ENCODE data around the gene VPS13C.

The VPS13C gene, protein sequence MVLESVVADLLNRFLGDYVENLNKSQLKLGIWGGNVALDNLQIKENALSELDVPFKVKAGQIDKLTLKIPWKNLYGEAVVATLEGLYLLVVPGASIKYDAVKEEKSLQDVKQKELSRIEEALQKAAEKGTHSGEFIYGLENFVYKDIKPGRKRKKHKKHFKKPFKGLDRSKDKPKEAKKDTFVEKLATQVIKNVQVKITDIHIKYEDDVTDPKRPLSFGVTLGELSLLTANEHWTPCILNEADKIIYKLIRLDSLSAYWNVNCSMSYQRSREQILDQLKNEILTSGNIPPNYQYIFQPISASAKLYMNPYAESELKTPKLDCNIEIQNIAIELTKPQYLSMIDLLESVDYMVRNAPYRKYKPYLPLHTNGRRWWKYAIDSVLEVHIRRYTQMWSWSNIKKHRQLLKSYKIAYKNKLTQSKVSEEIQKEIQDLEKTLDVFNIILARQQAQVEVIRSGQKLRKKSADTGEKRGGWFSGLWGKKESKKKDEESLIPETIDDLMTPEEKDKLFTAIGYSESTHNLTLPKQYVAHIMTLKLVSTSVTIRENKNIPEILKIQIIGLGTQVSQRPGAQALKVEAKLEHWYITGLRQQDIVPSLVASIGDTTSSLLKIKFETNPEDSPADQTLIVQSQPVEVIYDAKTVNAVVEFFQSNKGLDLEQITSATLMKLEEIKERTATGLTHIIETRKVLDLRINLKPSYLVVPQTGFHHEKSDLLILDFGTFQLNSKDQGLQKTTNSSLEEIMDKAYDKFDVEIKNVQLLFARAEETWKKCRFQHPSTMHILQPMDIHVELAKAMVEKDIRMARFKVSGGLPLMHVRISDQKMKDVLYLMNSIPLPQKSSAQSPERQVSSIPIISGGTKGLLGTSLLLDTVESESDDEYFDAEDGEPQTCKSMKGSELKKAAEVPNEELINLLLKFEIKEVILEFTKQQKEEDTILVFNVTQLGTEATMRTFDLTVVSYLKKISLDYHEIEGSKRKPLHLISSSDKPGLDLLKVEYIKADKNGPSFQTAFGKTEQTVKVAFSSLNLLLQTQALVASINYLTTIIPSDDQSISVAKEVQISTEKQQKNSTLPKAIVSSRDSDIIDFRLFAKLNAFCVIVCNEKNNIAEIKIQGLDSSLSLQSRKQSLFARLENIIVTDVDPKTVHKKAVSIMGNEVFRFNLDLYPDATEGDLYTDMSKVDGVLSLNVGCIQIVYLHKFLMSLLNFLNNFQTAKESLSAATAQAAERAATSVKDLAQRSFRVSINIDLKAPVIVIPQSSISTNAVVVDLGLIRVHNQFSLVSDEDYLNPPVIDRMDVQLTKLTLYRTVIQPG (N-terminal part only)

DNA sequence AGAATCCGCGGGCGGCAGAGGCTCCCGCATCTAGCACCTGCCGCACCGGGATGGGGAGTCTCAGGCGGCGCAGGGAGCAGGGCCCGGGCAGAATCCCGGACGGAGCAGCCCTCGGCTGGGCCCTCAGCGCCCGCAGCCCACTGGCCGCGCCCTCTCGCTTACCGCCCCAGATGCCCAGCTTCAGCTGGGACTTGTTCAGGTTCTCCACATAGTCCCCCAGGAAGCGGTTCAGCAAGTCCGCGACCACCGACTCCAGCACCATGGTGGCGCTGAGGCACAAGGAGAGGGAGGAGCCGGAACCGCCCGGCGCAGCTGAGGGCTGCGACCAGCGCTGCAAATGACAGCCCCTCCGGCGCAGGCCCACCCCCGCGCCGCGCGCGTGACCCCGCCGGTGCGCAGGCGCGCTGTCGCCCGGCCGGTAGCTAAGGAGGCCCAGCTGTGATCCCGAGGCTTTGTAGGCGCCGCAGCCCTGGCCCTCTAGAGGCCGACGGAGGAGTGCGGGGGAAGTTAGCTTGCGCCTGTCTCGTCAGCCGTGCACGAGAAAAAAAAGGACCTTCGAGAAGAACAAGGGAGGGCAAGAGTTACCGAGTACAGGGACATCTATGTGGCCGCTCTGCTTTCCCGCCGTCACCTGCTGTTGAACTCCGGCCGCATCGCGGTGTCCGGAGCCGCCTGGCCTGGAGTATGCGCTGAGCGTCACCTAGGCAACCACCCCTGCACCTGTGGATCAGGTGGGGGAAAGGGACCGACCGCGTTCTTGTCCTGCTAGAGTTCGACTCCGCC lies at the start of gene VPS13C:
Gene VPS13C (minus strand): TSS at position 335 of the 783 bp plus-strand sequence. CDS start 73 bp downstream, at position 262.
- DNase-seq (ENCODE audit: low read depth in 2 of 2), result peak; percentile 80 to 89

- no peak for DNase-seq (ENCODE audit: low read depth in 2 of 2)
Measured at GRCh38 chr15:62109437-62109836, 49.2 kb upstream of the VPS13C start.

DNA sequence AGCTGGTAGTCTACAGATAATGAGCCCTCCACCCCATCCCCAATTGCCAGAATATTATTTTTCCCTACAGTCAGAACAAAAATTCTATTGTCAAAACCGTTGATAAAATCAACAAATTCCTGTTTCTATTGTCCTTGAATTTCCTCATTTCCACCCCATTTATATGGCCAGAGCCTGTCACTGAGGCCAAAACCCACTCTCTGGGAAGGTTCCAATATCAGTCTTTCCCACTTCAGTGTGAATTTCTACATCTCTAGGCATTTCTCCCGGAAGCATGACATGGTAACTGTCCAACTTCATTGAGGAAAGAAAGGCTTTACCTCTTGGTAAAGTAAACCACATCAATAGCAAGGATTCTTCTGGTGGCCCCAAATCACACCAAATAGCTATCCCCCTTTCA lies 48.2 kb upstream of the VPS13C start:
- DNase-seq (ENCODE audit: low read depth in 2 of 2), result no peak

DNA sequence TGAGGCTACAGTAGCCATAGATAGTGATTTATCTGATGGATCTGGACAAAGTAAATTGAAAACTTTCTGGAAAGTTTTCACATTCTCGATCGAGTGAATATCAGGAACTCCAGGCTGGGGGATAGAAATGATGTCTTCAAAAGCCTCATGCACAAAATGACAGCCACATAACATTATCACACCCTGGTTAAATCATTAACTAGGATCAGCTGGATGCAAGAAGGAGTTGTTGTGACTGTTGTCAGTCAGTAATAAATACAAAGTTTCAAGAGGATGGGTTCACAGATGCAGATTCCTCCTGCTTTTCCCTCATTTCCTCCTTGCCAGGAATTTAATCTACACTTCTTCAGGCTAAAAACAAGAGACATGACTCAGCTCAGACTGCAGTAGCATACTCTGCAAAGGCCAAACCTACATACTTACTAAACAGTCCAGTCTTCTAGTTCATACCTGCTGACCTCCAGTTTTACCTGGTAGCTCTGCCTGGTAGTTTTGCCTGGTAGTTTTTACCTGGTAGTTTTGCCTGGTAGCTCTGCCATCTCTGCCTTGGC lies 47.4 kb upstream of the VPS13C start:
- no peak for DNase-seq (ENCODE audit: low read depth in 2 of 2)

DNA sequence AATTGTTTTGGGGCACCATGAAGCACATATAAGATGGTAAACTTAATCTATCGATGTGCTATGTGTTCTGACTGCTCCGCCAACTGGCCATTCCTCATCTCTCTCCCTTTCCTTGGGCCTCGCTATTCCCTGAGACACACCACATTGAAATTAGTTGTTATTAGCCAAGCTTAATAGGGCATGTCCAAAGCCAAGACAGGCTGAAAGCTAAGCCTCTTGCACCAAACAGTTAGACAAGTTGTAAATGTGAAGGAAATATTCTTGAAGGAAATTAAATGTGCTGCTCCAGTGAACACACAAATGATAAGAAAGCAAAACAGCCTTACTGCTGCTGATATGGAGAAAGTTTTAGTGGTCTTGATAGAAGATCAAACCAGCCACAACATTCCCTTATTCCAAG lies 45.8 kb upstream of the VPS13C start:
- no peak for DNase-seq (ENCODE audit: low read depth in 2 of 2)

DNA sequence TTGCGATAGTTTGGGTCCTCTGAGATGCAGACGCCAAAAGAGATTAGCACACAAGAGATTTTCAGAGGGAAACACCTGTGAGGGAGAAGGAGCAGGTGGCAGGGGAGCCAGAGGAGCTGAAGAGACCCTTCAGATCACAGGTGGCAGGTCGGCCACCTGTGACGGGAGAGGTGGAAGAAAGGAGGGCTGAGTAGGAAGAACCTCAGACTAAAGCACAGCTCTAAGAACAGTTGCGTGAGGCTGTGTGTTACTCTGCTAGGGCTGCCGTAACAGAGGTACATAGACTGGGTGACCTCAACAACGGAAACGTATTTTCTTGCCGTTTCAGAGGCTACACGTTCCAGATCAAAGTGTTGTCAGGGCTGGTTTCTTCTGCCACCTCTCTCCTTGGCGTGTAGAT lies 45.0 kb upstream of the VPS13C start:
- DNase-seq (ENCODE audit: low read depth in 2 of 2), result no peak

GRCh38 chr15:62104846-62105245 lies 44.6 kb upstream of the VPS13C start:
- no peak for DNase-seq (ENCODE audit: low read depth in 2 of 2)

GRCh38 chr15:62104401-62104800 lies 44.2 kb upstream of the VPS13C start:
- no peak for DNase-seq (ENCODE audit: low read depth in 2 of 2)

- DNase-seq (ENCODE audit: low read depth in 2 of 2), result no peak
Measured at GRCh38 chr15:62103431-62103830, 43.2 kb upstream of the VPS13C start.

DNA sequence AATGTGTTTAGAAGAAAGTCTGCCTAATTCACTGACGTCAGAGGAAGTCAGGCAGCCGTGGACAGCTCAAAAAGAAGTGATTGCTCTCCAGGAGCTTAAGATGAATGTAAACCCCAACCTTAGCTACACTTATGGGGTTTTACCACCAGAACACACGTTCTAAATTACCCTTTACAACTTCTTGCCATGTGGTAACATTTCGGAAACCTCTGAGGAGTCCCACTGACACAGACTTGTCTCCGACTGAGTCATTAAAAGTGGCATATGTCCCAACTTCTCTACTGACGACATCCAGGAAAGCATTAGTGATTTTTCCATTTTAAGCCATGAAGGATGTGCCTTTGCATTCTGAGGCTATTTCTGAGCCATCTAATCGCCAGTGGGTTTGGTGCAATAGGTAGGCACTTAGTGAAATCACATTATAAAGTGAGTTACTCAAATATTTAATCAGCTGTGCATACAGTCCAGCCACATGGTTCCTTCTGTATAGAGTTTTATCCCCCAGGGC lies 38.9 kb upstream of the VPS13C start:
- no peak for DNase-seq (ENCODE audit: low read depth in 2 of 2)

DNA sequence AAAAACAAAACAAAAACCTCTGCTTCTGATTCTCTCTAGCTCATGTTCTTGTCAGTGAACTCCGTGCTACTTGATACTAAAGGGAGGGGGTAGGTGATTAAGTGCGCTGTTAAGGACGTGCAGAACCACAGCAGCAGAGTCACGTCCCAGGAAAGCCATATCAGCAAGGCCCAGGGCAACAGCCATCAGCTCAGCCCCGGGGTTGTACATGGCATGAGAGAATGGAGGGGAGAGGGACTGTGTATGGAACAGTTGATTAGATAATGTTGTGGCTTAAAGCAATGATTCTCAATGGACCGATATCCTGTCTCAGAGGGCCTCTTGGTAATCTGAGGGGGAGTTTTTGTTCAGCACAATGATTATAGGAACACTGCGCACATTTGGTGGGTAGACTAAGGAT lies 34.1 kb upstream of the VPS13C start:
- no peak for DNase-seq (ENCODE audit: low read depth in 2 of 2)

GRCh38 chr15:62093809-62094208 lies 33.6 kb upstream of the VPS13C start:
- DNase-seq (ENCODE audit: low read depth in 2 of 2), result no peak

DNA sequence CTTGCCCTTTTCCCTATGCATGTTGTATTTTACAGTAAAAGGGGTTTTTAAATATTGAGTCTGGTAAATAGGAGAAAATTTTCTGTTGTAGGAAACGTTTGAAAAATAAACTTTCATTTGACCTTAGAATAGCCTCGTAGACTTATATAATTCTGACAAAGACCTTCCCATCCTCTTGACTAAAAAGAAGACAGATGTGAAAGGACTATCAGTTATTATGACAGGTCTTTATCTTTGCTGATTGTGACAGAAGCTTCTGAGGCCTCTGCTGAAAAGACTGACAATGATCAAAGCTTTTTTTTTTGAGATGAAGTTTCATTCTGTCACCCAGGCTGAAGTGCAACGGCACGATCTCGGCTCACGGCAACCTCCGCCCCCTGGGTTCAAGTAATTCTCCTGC lies 30.7 kb upstream of the VPS13C start:
- no peak for DNase-seq (ENCODE audit: low read depth in 2 of 2)

- DNase-seq (ENCODE audit: low read depth in 2 of 2), result no peak
Measured at GRCh38 chr15:62089616-62090015, 29.4 kb upstream of the VPS13C start.

DNA sequence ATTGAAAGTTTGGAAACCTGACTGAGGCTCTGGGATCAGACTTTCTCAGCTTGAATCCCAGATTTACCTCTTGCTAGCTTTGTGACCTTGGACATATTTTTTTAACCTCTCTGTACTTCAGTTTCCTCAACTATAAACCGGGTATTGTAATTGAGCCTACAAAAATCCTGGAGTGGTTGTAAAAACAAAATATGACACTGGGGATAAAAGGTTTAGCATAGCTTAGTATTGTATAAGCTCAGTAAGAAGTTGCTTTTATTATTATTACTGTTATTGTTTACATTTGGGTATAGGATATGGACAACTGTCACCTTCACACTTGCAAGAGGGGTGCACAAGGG lies 28.1 kb upstream of the VPS13C start:
- no peak for DNase-seq (ENCODE audit: low read depth in 2 of 2)

- DNase-seq (ENCODE audit: low read depth in 2 of 2), result no peak
Measured at GRCh38 chr15:62087671-62088352, 27.6 kb upstream of the VPS13C start.

DNA sequence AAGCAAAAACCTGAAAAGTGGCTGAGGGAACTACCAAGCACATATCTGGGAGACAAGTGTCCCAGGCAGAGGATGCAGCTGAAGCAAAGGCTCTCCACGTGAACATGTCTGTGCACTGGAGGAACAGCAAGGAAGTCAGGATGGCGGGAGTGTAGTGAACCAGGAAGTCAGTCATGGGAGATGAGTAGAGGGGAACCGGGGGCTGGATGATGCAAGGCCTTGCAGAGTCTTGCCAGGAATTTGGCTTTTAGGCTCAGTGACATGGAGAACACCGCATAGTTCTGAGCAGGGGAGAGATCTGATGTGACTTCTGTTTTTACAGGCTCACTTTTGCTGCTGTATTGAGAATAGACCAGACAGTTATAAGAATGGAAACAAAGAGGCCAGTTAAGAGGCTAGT lies 25.5 kb upstream of the VPS13C start:
- no peak for DNase-seq (ENCODE audit: low read depth in 2 of 2)

- DNase-seq (ENCODE audit: low read depth in 2 of 2), result no peak
Measured at GRCh38 chr15:62083194-62084154, 23.2 kb upstream of the VPS13C start.

GRCh38 chr15:62079594-62079993 lies 19.3 kb upstream of the VPS13C start:
- DNase-seq (ENCODE audit: low read depth in 2 of 2), result no peak
